Glutamatergic neuron (in vitro differentiated cells): Measurements from ENCODE around the gene ALOX15B. TPM values are rescaled to one million over a fixed set of nuclear protein-coding genes. Genes with fewer than 3 reads are reported as not detected.

Experiments
- DNase-seq: peaks from one replicate; pipeline ENCODE4 v3.0.0; 2022
- H3K27ac Mint-ChIP-seq: one replicate; pipeline ENCODE4 v1.8.0; 2020; ENCODE audit warnings: mild to moderate bottlenecking, mixed read lengths, inconsistent platforms; ENCODE audit not compliant: unreplicated experiment
- H3K27me3 Mint-ChIP-seq: one replicate; pipeline ENCODE4 v1.8.0; 2020; ENCODE audit warnings: mild to moderate bottlenecking, moderate library complexity, mixed read lengths, inconsistent platforms; ENCODE audit not compliant: unreplicated experiment
- H3K36me3 Mint-ChIP-seq: one replicate; pipeline ENCODE4 v1.8.0; 2020; ENCODE audit warnings: mild to moderate bottlenecking, mixed read lengths, inconsistent platforms; ENCODE audit not compliant: unreplicated experiment
- H3K4me1 Mint-ChIP-seq: one replicate; pipeline ENCODE4 v1.8.0; 2020; ENCODE audit warnings: mild to moderate bottlenecking, low read depth, mixed read lengths, inconsistent platforms; ENCODE audit not compliant: unreplicated experiment
- H3K4me3 Mint-ChIP-seq: one replicate; pipeline ENCODE4 v1.8.0; 2020; ENCODE audit warnings: mild to moderate bottlenecking, mixed read lengths, inconsistent platforms; ENCODE audit not compliant: unreplicated experiment
- H3K9me3 Mint-ChIP-seq: one replicate; pipeline ENCODE4 v1.8.0; 2020; ENCODE audit warnings: mild to moderate bottlenecking, moderate library complexity, mixed read lengths, inconsistent platforms; ENCODE audit not compliant: unreplicated experiment
- CTCF ChIP-seq: fragments of 200-600 bp; sonication (generic); IDR thresholded peaks from one replicate; pipeline ENCODE4 v1.5.0; 2021; ENCODE audit not compliant: partially characterized antibody, unreplicated experiment
- total RNA-seq: library from RNA; stranded (reverse); fragmentation: NEBNext Ultra II Directional; extraction: Animal tissue kit (Norgen Biotek cat#: 25700); gene quantifications from one replicate; pipeline ENCODE4 v1.2.1, GENCODE V29; 2021; ENCODE audit not compliant: unreplicated experiment

ALOX15B gene
- total RNA-seq, 1 donor from 2014 or later: not detected

- peaks cover under 1% of the 10 kb centered on the region for H3K9me3 Mint-ChIP-seq
- H3K4me3 Mint-ChIP-seq: no peak overlapping the region
- no peak overlapping the region for H3K27ac Mint-ChIP-seq
- H3K4me1 Mint-ChIP-seq: no peaks in the 10 kb centered on the region
- peaks cover 21% of the 10 kb centered on the region for H3K27me3 Mint-ChIP-seq
- DNase-seq: no peak
- no peak for TF ChIP-seq CTCF
- H3K36me3 Mint-ChIP-seq: no peaks in the 10 kb centered on the region
Observed at GRCh38 chr17:8062435-8062806, 23.6 kb downstream of the ALOX15B start.

- H3K36me3 Mint-ChIP-seq: no peaks in the 10 kb centered on the region
- no peaks in the 10 kb centered on the region for H3K9me3 Mint-ChIP-seq
- no peaks in the 10 kb centered on the region for H3K4me1 Mint-ChIP-seq
- H3K27ac Mint-ChIP-seq: no peak overlapping the region
- TF ChIP-seq CTCF: no peak
- DNase-seq: no peak
- no peak overlapping the region for H3K4me3 Mint-ChIP-seq
- peaks cover 24% of the 10 kb centered on the region for H3K27me3 Mint-ChIP-seq
Observed at GRCh38 chr17:8062807-8063483, 24.1 kb downstream of the ALOX15B start.

- H3K9me3 Mint-ChIP-seq: no peaks in the 10 kb centered on the region
- peaks cover 26% of the 10 kb centered on the region for H3K27me3 Mint-ChIP-seq
- H3K27ac Mint-ChIP-seq: no peak overlapping the region
- no peak for TF ChIP-seq CTCF
- no peak for DNase-seq
- no peaks in the 10 kb centered on the region for H3K4me1 Mint-ChIP-seq
- H3K36me3 Mint-ChIP-seq: no peaks in the 10 kb centered on the region
- no peak overlapping the region for H3K4me3 Mint-ChIP-seq
Observed at GRCh38 chr17:8063761-8064534, 25.1 kb downstream of the ALOX15B start.

- Mint-ChIP-seq H3K4me1 (no peaks in the 10 kb centered on the region), H3K4me3 (no peak overlapping the region), H3K27ac (no peak overlapping the region), H3K36me3 (no peaks in the 10 kb centered on the region), H3K9me3 (no peaks in the 10 kb centered on the region), H3K27me3 (peaks cover 24% of the 10 kb centered on the region)
- DNase-seq: no peak
- no peak for TF ChIP-seq CTCF
Observed at GRCh38 chr17:8064561-8065019, 25.7 kb downstream of the ALOX15B start.
